HG03342 (cell line): ENCODE measurements around the gene RNPEP.
"Not testable (repeated sequence)": the region's sequence is repeated elsewhere in the genome, so short reads cannot be mapped to it uniquely, and the experiment has no call there.

Source experiments
- ATAC-seq: cut with Tn5 transposase; IDR thresholded peaks from one replicate; pipeline ENCODE4 v1.9.1; 2021; ENCODE audit warnings: mild to moderate bottlenecking, moderate library complexity; ENCODE audit not compliant: unreplicated experiment

RNPEP gene, protein sequence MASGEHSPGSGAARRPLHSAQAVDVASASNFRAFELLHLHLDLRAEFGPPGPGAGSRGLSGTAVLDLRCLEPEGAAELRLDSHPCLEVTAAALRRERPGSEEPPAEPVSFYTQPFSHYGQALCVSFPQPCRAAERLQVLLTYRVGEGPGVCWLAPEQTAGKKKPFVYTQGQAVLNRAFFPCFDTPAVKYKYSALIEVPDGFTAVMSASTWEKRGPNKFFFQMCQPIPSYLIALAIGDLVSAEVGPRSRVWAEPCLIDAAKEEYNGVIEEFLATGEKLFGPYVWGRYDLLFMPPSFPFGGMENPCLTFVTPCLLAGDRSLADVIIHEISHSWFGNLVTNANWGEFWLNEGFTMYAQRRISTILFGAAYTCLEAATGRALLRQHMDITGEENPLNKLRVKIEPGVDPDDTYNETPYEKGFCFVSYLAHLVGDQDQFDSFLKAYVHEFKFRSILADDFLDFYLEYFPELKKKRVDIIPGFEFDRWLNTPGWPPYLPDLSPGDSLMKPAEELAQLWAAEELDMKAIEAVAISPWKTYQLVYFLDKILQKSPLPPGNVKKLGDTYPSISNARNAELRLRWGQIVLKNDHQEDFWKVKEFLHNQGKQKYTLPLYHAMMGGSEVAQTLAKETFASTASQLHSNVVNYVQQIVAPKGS

GRCh38 chr1:201982623-201983379 is at the start of gene RNPEP:
Gene RNPEP, plus strand, starts transcription at chr1:201982648. Its CDS starts 19 bp downstream, at chr1:201982667.
- ATAC-seq, result peak; percentile 68

GRCh38 chr1:201933840-201934430 is 48.5 kb upstream of the RNPEP start:
- ATAC-seq, result no peak

DNA sequence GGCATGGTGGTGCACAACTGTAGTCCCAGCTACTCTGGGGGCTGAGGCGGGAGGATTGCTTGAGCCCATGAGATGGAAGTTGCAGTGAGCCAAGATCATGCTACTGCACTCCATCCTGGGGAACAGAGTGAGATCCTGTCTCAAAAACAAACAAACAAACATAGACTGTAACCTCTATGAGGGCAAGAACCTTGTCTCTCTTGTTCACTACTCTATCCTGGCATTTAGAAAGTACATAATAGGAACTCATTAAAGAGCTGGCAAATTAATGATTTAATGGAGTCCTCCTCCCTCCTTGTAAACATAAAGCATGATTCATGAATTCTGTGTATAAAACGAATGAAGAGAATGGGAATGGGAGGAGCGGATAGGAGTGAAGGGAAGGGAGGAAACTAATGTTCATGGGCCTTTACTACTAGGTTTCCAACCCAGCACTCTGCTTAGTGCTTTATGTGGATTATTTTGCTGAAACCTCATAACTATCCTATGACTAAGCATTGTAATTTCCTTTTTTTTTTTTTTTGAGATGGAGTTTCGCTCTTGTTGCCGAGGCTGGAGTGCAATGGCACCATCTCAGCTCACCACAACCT is 44.7 kb upstream of the RNPEP start:
- ATAC-seq, result no peak

- ATAC-seq, result no peak
Observed at GRCh38 chr1:201938440-201939035, 43.9 kb upstream of the RNPEP start.

DNA sequence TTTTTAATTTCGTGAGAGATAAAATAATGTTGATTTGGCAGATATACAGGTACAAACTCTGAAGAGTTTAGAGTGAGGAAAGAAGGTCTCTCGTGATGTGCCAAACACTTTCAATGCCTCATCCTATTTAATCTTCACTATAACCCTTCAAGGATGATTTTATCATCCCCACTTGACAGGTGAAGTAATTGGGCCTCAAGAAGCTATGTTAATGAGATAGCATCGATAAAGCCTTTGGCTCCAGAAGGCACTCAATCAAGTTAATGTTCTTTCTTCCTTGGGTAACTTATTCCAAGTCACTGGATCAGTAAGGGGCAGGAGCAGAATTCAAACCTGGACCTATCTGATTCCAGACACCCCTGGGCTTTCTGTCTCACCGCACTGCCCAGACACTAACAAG is 43.3 kb upstream of the RNPEP start:
- ATAC-seq, result no peak

GRCh38 chr1:201939574-201939973 is 42.9 kb upstream of the RNPEP start:
- no peak for ATAC-seq

DNA sequence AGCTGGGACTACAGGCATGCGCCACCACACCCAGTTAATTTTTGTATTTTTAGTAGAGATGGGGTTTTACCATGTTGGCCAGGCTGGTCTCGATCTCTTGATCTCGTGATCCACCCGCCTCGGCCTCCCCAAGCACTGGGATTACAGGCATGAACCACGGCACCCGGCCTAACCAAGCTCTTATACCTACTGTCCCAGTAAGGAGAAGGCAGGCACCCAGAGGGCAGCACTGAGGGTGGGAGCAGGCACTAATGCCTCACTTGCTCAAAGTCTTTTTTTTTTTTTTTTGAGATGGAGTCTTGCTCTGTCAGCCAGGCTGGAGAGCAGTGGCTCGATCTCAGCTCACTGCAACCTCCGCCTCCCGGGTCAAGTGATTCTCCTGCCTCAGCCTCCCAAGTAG is 42.1 kb upstream of the RNPEP start:
- ATAC-seq, result not testable (repeated sequence)

- ATAC-seq, result no peak
Observed at GRCh38 chr1:201941420-201942128, 40.9 kb upstream of the RNPEP start.

- ATAC-seq, result no peak
Observed at GRCh38 chr1:201942129-201942495, 40.3 kb upstream of the RNPEP start.

DNA sequence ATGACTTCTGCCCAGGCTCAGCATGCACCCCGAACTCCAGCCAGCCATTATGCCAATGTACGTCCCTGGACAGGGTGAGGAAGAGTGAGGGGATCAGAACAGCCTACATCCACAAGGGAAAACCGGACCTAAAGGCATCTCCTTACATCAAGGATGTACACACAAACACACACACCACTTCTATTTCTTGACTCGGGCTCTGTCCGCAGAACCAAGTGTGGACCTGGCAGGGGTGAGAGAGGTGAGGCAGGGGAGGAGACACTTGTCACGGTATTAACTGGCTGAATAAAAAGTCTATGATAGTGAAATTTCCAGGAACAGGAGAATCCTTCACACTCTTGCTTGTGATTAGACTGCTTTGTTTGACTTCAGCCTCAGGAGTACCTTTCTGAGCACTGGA is 38.4 kb upstream of the RNPEP start:
- ATAC-seq, result no peak

GRCh38 chr1:201944639-201945038 is 37.8 kb upstream of the RNPEP start:
- ATAC-seq, result no peak

DNA sequence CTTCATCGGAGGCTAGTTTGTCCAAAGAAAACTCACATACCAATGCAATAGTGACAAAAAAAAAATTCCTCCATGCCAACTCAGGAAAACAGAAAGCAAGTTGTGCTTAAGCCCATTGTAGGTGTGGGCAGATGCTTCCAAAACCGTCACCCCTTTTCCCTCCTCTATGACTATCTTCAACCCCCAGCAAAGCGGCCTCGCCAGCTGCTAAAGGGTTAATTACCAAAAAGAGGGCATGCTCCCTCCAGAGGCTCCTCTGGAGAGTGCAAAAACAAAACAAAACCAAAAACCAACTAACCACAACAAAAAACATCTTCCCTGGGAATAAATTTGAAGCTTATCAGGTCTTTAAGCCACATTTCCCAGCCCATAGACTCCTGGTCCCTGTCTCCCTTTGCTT is 37.3 kb upstream of the RNPEP start:
- ATAC-seq, result no peak

DNA sequence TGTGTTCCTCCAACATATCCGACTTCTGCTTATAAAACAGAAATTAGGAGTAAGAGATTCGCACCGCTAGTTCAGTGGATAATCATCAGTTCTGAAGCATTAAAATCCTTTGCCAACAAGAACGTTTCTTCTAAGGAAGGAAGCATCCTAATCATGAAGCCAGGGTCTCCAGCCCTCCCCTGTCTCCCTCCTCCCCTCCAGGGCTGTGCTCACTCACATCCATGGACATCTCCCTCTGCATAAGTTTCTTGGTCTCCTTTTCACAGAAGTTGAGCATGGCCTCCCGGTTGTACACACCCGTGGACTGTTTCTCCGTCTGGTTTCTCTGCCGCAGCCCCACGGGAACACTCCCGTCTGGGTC is 36.6 kb upstream of the RNPEP start:
- no peak for ATAC-seq

- ATAC-seq, result no peak
Observed at GRCh38 chr1:201946224-201946908, 36.1 kb upstream of the RNPEP start, which contains the start of gene LMOD1. Gene LMOD1, minus strand, starts transcription at chr1:201946548. Its CDS starts 208 bp downstream, at chr1:201946340.

GRCh38 chr1:201947697-201948008 is 34.8 kb upstream of the RNPEP start:
- ATAC-seq, result no peak

GRCh38 chr1:201949491-201949890 is 33.0 kb upstream of the RNPEP start:
- ATAC-seq, result no peak

DNA sequence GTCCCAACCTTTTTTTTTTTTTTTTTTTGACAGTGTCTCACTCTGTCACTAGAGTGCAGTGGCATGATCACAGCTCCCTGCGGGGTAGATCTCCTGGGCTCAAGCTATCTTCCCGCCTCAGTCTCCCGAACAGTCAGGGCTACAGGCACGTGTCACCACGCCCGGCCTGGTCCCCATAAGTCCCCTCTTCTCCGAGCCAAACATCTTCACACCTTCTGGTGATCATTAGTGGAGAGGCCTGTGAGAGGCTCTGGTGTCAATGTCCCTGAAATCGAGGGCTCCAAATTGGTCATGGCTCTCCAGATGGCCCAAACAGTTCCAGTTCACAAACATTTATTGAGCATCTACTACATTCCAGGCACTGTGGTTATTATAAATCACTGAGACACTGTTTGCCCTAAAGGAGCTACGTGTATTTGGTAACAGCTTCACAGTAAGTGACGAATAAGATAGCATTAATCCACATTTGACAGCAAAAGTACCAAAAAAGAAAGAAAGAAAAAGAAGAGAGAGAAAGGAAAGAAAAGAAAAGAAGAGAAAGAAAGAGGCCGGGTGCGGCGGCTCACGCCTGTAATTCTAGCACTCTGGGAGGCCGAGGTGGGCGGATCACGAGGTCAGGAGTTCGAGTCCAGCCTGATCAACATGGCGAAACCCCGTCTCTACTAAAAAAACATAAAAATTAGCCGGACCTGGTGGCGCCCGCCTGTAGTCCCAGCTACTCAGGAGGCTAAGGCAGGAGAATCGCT is 28.0 kb upstream of the RNPEP start:
- no peak for ATAC-seq

DNA sequence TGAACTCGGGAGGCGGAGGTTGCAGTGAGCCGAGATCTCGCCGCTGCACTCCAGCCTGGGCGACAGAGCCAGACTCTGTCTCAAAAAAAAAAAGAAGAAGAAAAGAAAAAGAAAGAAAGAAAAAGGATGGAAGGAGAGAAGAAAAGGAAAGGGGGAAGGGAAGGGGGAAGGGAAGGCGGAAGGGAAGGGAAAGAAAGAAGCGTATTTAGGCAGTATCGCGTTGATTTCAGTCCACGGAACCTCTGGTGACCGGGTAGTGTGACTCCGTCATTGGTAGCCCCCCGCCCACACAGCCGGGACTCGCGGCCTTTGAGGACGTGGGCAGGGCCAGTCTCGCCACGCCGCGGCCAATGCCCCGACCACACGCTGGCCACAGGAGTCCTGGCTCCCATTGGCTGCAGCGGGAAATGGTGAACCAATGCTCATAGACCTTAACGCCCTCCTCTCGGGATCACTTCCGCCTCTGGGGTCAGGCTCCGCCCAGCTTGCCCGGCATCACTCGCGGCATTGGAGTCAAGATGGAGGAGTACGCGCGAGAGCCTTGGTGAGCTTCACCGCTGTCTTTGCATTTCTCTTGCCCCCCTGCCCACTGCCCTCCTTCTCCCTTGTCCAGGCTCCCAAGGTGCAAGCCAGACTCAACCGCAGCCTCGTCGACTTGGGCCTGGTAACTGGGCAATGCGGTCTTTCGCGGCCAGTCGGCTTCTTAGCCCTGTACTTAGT is 27.3 kb upstream of the RNPEP start, which contains the start of gene TIMM17A:
TSS of gene TIMM17A (plus strand) at position 495 of the 720 bp plus-strand sequence. CDS start at position 519, 24 bp downstream.
- peak; percentile 100 for ATAC-seq
